Measurements from ENCODE around the gene APOC1. TPM values are rescaled to one million over a fixed set of nuclear protein-coding genes. Genes with fewer than 3 reads are reported as not detected.
"Not testable (repeated sequence)": the region's sequence is repeated elsewhere in the genome, so short reads cannot be mapped to it uniquely, and the experiment has no call there.

The APOC1 gene
- total RNA-seq, 1 donor, result 2.6 TPM

DNA sequence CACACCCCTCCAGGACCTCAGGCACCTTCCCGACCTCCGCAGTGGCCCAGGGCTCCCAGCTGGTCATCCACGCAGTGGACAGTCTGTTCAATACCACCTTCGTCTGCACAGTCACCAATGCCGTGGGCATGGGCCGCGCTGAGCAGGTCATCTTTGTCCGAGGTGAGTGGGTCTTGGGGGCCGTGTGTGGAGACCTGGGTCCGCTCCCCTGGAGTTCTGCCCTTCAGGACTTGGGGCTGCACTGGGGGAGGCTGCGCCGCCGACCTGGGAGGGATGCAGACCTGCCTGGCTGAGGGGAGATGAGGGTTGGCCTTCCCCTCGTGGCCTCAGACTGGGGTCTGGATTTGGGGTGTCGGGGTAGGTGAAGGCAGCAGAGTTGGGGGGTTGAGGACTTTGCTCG is 40.1 kb upstream of the APOC1 start:
- DNase-seq (ENCODE audit: low read depth), result no peak
- H3K4me3 ChIP-seq (ENCODE audit: low read depth, low read length), result no peak overlapping the region
- no peak for TF ChIP-seq CTCF (IDR thresholded peaks at IDR 0.05; ENCODE audit: insufficient read depth, low read depth, low read length)

DNA sequence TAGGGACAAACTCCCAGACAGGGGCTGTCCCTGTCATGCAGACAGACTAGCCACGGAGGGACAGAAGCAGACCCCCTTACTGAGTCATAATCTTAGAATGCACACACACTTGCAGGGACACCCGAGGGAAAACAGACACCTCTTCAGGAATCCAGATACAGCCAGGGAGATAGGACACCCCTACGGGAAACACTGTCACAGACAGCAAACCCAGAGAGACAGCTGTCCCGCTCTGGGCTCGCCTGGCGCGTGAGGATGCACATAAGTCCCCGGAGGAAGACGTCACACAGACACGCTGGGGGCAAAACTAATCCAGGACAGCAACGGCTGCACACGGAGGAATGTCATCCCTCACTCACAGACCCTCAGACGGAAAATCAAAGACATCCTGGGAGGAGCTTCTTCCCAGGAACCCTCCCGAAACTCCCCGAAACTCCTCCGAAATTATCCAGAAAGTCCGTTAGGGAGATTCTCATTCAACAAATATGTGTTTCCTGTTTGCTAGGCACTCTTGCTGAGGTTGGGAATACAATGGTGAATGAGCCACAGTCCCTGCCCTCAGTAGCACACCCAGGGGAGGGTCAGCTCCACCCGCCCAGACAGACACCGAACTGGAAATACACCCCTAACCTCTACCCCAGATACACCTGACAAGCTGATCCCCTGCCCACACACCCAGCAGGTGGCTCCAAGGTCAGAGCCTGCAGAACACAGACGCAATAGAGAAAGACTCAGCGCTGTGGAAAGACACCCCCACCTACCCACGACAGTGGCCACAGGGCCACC is 38.5 kb upstream of the APOC1 start:
- H3K4me3 ChIP-seq (ENCODE audit: low read depth, low read length), result no peak overlapping the region
- no peak for TF ChIP-seq CTCF (IDR thresholded peaks at IDR 0.05; ENCODE audit: insufficient read depth, low read depth, low read length)
- DNase-seq (ENCODE audit: low read depth), result peak; percentile 25

GRCh38 chr19:44876930-44877535 is 37.4 kb upstream of the APOC1 start:
- no peak for DNase-seq (ENCODE audit: low read depth)
- TF ChIP-seq CTCF (IDR thresholded peaks at IDR 0.05; ENCODE audit: insufficient read depth, low read depth, low read length), result no peak
- H3K4me3 ChIP-seq (ENCODE audit: low read depth, low read length), result no peak overlapping the region

DNA sequence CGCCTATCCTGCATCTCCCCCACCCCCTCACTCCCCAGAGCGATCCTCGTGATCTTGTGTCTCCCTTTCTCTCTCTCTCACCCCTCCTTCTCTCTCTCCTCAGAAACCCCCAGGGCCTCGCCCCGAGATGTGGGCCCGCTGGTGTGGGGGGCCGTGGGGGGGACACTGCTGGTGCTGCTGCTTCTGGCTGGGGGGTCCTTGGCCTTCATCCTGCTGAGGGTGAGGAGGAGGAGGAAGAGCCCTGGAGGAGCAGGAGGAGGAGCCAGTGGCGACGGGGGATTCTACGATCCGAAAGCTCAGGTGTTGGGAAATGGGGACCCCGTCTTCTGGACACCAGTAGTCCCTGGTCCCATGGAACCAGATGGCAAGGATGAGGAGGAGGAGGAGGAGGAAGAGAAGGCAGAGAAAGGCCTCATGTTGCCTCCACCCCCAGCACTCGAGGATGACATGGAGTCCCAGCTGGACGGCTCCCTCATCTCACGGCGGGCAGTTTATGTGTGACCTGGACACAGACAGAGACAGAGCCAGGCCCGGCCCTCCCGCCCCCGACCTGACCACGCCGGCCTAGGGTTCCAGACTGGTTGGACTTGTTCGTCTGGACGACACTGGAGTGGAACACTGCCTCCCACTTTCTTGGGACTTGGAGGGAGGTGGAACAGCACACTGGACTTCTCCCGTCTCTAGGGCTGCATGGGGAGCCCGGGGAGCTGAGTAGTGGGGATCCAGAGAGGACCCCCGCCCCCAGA is 36.1 kb upstream of the APOC1 start:
- no peak for DNase-seq (ENCODE audit: low read depth)
- H3K4me3 ChIP-seq (ENCODE audit: low read depth, low read length), result no peak overlapping the region
- no peak for TF ChIP-seq CTCF (IDR thresholded peaks at IDR 0.05; ENCODE audit: insufficient read depth, low read depth, low read length)

DNA sequence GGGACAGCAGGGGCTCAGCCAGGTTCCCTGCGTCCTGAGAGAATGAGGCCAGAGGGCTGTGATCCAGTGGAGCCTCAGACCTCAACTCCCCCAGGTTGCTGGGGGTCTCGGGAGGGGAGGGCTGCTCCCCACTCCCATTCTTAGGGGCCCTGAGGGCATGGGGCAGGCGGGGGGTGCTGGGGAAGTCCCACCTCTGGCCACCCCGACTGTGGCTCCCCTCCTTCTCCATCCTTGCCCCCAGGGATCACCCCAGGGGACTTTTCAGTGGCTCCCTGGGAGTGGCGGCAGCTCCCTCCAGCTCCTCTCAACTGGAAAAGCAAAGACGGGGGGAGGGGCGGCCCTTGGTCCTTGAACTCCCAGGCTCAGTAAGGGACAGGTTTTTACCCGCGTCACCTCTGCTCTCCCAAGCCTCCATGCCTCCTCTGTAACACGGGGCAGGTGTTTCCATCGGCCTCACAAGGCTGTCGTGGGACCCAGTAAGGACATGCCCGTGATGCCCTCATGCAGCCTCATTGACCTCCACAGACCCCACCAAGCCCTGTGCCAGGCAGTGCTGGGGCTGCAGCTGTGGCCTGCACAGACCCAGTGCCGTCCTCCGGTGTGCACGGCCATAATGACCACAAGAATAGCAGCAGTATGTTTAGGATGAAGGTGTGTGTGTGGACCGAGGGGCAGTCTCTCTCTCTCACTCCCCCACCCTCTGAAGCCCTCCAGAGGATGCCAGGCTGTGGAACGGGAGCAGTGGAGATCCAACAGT is 34.9 kb upstream of the APOC1 start:
- no peak overlapping the region for H3K4me3 ChIP-seq (ENCODE audit: low read depth, low read length)
- no peak for TF ChIP-seq CTCF (IDR thresholded peaks at IDR 0.05; ENCODE audit: insufficient read depth, low read depth, low read length)
- DNase-seq (ENCODE audit: low read depth), result no peak

- no peak overlapping the region for H3K4me3 ChIP-seq (ENCODE audit: low read depth, low read length)
- TF ChIP-seq CTCF (IDR thresholded peaks at IDR 0.05; ENCODE audit: insufficient read depth, low read depth, low read length), result no peak
- no peak for DNase-seq (ENCODE audit: low read depth)
These were observed 32.3 kb upstream of the APOC1 start for GRCh38 chr19:44882063-44882462.

GRCh38 chr19:44882619-44883397 is 31.6 kb upstream of the APOC1 start:
- H3K4me3 ChIP-seq (ENCODE audit: low read depth, low read length), result not testable (repeated sequence)

More at GRCh38 chr19:44882619-44883397, 31.6 kb upstream of the APOC1 start:
- DNase-seq (ENCODE audit: low read depth), result not testable (repeated sequence)

Measured in fibroblast of villous mesenchyme (primary cell).